ENCODE results near the gene SLC11A1. TPM values are rescaled to one million over a fixed set of nuclear protein-coding genes. Genes with fewer than 3 reads are reported as not detected.

Gene SLC11A1
- total RNA-seq, 1 donor from 2014 or later, result 36.6 TPM

DNA sequence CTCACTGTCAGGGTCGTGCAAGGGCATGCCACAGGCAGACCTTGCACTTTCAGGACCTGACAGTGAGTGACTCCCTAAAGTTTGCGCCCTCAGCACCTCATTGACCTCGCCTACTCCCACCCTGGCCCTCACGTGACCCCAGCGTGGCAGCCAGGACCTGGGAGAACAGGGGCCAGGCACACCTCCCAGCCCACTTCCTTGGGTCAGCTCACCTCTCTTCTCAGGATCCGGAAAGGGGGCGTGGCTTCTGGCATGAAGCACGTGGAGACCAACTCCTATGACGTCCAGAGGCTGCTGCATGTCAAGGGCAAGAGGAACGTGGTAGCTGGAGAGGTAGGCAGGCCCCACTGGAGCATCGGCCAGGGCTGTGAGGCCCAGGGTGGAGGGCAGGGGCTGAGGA lies 45.7 kb downstream of the SLC11A1 start:
- Histone ChIP-seq H3K9me3 (no peaks in the 10 kb centered on the region), H3K4me3 (no peak overlapping the region), H3K27ac (no peak overlapping the region), H3K27me3 (no peaks in the 10 kb centered on the region), H3K36me3 (no peaks in the 10 kb centered on the region), H3K4me1 (no peaks in the 10 kb centered on the region)
- DNase-seq (ENCODE audit: extremely low spot score in 2 of 2), result no peak
- TF ChIP-seq POLR2AphosphoS5 (IDR thresholded peaks at IDR 0.05; ENCODE audit: insufficient read depth in 1 of 2, low read depth in 1 of 2) (no peak), CTCF (IDR thresholded peaks at IDR 0.05) (no peak), POLR2A (IDR thresholded peaks at IDR 0.05) (no peak)
- intact Hi-C loops (cut with DNase I), result no loop called here

- TF ChIP-seq CTCF (IDR thresholded peaks at IDR 0.05), result no peak
- TF ChIP-seq POLR2A (IDR thresholded peaks at IDR 0.05), result no peak
- TF ChIP-seq POLR2AphosphoS5 (IDR thresholded peaks at IDR 0.05; ENCODE audit: insufficient read depth in 1 of 2, low read depth in 1 of 2), result no peak
- intact Hi-C loops (cut with DNase I), result no loop called here
These were observed 46.9 kb downstream of the SLC11A1 start for GRCh38 chr2:218428846-218429558.

DNA sequence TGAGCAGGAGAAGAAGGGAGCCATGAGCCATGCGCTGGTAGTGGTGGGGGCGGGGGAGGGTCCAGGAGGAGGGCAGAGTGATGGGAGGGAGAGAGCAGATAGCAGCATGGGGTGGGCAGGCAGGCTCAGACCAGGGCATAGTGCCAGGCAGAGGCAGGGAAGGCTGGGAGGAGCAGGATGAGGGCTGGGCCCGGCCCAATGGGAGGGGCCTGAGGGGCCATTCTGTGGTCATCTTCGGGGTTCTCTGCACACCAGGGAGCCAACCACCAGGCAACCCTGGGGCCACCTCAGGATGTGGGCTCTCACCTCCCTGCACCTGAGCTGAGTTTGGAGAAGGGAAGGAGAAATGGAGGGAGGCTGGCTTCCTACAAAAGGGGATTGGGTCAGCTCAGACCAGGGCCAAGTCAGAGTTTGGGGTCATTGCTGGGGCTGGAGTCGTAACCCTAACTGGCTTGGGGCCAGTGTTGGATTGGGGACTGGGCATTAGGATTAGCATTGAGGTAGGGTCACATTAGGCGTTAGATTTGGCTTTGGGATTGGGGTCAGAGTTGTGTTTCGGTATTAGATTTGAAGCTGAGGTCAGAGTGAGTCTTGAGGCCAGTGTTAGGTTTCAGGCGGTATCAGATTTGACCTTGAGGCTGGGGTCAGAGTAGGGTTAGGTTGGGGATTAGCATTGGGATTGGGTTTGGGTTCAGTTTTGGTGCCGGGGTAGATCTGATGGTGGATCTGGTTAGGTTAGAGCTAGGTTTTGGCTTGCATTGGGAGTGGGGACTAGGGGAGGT lies 48.0 kb downstream of the SLC11A1 start:
- intact Hi-C loops (cut with DNase I), result no loop called here
- Histone ChIP-seq H3K4me3 (no peak overlapping the region), H3K27me3 (no peaks in the 10 kb centered on the region), H3K36me3 (no peaks in the 10 kb centered on the region), H3K4me1 (no peaks in the 10 kb centered on the region), H3K27ac (no peak overlapping the region), H3K9me3 (no peaks in the 10 kb centered on the region)
- TF ChIP-seq POLR2AphosphoS5 (IDR thresholded peaks at IDR 0.05; ENCODE audit: insufficient read depth in 1 of 2, low read depth in 1 of 2) (no peak), POLR2A (IDR thresholded peaks at IDR 0.05) (no peak), CTCF (IDR thresholded peaks at IDR 0.05) (no peak)
- DNase-seq (ENCODE audit: extremely low spot score in 2 of 2), result no peak

More at GRCh38 chr2:218428846-218429558, 46.9 kb downstream of the SLC11A1 start:
- Histone ChIP-seq H3K4me3 (no peak overlapping the region), H3K27ac (no peak overlapping the region), H3K9me3 (no peaks in the 10 kb centered on the region), H3K36me3 (no peaks in the 10 kb centered on the region), H3K4me1 (no peaks in the 10 kb centered on the region), H3K27me3 (no peaks in the 10 kb centered on the region)
- DNase-seq (ENCODE audit: extremely low spot score in 2 of 2), result no peak

- no peak for DNase-seq (ENCODE audit: extremely low spot score in 2 of 2)
- intact Hi-C loops (cut with DNase I), result no loop called here
- H3K4me3 ChIP-seq, result no peak overlapping the region
- H3K36me3 ChIP-seq, result no peaks in the 10 kb centered on the region
- no peaks in the 10 kb centered on the region for H3K27me3 ChIP-seq
- H3K27ac ChIP-seq, result no peak overlapping the region
- no peaks in the 10 kb centered on the region for H3K4me1 ChIP-seq
- no peaks in the 10 kb centered on the region for H3K9me3 ChIP-seq
- TF ChIP-seq CTCF (IDR thresholded peaks at IDR 0.05), result no peak
- no peak for TF ChIP-seq POLR2AphosphoS5 (IDR thresholded peaks at IDR 0.05; ENCODE audit: insufficient read depth in 1 of 2, low read depth in 1 of 2)
- TF ChIP-seq POLR2A (IDR thresholded peaks at IDR 0.05), result no peak
These were observed 48.6 kb downstream of the SLC11A1 start for GRCh38 chr2:218430721-218431120.

DNA sequence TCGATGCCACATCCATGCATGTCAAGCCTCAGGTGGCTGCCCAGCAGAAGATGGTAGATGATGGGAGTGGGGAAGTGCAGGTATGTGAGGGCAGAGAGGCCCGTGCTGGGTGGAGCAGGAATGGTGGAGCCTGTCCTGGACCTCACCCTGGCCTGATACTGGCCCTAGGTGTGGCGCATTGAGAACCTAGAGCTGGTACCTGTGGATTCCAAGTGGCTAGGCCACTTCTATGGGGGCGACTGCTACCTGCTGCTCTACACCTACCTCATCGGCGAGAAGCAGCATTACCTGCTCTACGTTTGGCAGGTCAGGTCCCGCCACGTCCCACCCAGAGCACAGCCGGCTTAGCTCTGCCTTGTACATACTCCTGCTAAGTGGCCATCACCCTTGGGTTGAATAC lies 49.8 kb downstream of the SLC11A1 start:
- no peak overlapping the region for H3K27ac ChIP-seq
- TF ChIP-seq CTCF (IDR thresholded peaks at IDR 0.05) (no peak), POLR2AphosphoS5 (IDR thresholded peaks at IDR 0.05; ENCODE audit: insufficient read depth in 1 of 2, low read depth in 1 of 2) (no peak), POLR2A (IDR thresholded peaks at IDR 0.05) (no peak)
- intact Hi-C loops (cut with DNase I), result no loop called here
- no peak for DNase-seq (ENCODE audit: extremely low spot score in 2 of 2)
- H3K9me3 ChIP-seq, result no peaks in the 10 kb centered on the region
- no peak overlapping the region for H3K4me3 ChIP-seq
- no peaks in the 10 kb centered on the region for H3K27me3 ChIP-seq
- H3K4me1 ChIP-seq, result no peaks in the 10 kb centered on the region
- no peaks in the 10 kb centered on the region for H3K36me3 ChIP-seq

Data from vagina (tissue), 2 donors.